A549 (cell line): Measurements from ENCODE around the gene SORL1.

Experiments used
- CBX8 ChIP-seq: fragments of 200-600 bp; sonication (generic); IDR thresholded peaks from 2 replicates; pipeline ENCODE4 v1.6.1; 2016
- CHD2 ChIP-seq: fragments of 150-350 bp; IDR thresholded peaks from 2 replicates; pipeline ENCODE4 v1.6.1; 2014; ENCODE audit warnings: low read length; ENCODE audit not compliant: partially characterized antibody
- CTCF ChIP-seq: fragments of >200 bp; sonication (Bioruptor Twin); formaldehyde crosslinking; IDR thresholded peaks from 3 replicates; pipeline ENCODE4 v1.5.1; 2016
- KDM1A ChIP-seq: fragments of 200-600 bp; sonication (generic); IDR thresholded peaks from 2 replicates; pipeline ENCODE4 v1.6.1; 2016; ENCODE audit warnings: low read depth, mild to moderate bottlenecking
- POLR2A ChIP-seq: IDR thresholded peaks from 2 replicates; pipeline ENCODE4 v1.6.1; 2012; ENCODE audit warnings: mild to moderate bottlenecking, low read length
- SMC3 ChIP-seq: fragments of >200 bp; sonication (Bioruptor Twin); formaldehyde crosslinking; IDR thresholded peaks from 3 replicates; pipeline ENCODE4 v1.6.1; 2018; ENCODE audit warnings: inconsistent platforms
- USF2 ChIP-seq: fragments of 450-650 bp; IDR thresholded peaks from 2 replicates; pipeline ENCODE4 v1.6.1; 2014; ENCODE audit warnings: antibody characterized with exemption
- TF ChIP-seq, protein P1 (sequence below): fragments of 150-350 bp; IDR thresholded peaks from 2 replicates; pipeline ENCODE4 v1.6.1; 2014; ENCODE audit warnings: low read depth, mild to moderate bottlenecking, low read length

DNA sequence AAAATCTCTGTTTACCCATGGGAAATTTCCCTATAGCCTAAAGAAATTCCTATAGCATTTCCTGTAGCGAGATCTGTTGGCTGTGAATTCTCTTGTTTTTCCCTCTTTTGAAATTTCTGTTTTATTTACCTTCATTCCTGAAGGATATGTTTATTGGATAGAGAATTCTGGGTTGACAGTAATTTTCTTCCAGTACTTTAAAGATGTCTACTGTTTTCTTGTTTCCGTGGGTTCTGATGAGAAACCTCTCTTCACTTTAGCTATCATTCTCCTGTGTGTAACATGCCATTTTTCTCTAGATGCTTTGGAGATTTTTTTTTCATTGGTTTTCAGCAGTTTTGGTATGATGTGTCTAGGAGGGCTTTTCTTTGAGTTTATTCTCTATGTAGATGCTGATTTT, 78.1 kb downstream of the SORL1 start:
- no peak for TF ChIP-seq CTCF
- TF ChIP-seq CBX8: no peak
- TF ChIP-seq KDM1A: no peak
- TF ChIP-seq POLR2A: no peak
- TF ChIP-seq SMC3: no peak
- TF ChIP-seq, protein P1, sequence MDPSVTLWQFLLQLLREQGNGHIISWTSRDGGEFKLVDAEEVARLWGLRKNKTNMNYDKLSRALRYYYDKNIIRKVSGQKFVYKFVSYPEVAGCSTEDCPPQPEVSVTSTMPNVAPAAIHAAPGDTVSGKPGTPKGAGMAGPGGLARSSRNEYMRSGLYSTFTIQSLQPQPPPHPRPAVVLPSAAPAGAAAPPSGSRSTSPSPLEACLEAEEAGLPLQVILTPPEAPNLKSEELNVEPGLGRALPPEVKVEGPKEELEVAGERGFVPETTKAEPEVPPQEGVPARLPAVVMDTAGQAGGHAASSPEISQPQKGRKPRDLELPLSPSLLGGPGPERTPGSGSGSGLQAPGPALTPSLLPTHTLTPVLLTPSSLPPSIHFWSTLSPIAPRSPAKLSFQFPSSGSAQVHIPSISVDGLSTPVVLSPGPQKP: no peak
- TF ChIP-seq CHD2: no peak
- no peak for TF ChIP-seq USF2
